WERI-Rb-1 (cell line): ENCODE results near the gene VCPKMT.

Experiments
- DNase-seq: peaks from one replicate; pipeline ENCODE4 v3.0.0-alpha.2; 2020
- H3K27ac ChIP-seq: fragments of 250-450 bp; sonication (Bioruptor Pico); 2 replicates; pipeline ENCODE4 v1.5.1; 2020; ENCODE audit warnings: mild to moderate bottlenecking, moderate library complexity
- H3K27me3 ChIP-seq: fragments of 250-450 bp; sonication (Bioruptor Pico); 2 replicates; pipeline ENCODE4 v1.5.1; 2021; ENCODE audit warnings: mild to moderate bottlenecking, low read depth, moderate library complexity; ENCODE audit not compliant: insufficient read depth, severe bottlenecking
- H3K36me3 ChIP-seq: fragments of 250-450 bp; sonication (Bioruptor Pico); 2 replicates; pipeline ENCODE4 v1.5.1; 2020; ENCODE audit warnings: mild to moderate bottlenecking, moderate library complexity
- H3K4me3 ChIP-seq: 2 replicates; pipeline ENCODE4 v1.5.1; 2011; ENCODE audit warnings: low read depth, mild to moderate bottlenecking, control low read depth, low read length
- H3K9me3 ChIP-seq: fragments of 250-450 bp; sonication (Bioruptor Pico); 2 replicates; pipeline ENCODE4 v1.5.1; 2021; ENCODE audit warnings: mild to moderate bottlenecking, moderate library complexity; ENCODE audit not compliant: severe bottlenecking
- CTCF ChIP-seq: IDR thresholded peaks from 2 replicates; pipeline ENCODE4 v1.5.1; 2011; ENCODE audit warnings: low read depth, mild to moderate bottlenecking, control low read depth, inconsistent platforms, low read length

The VCPKMT gene

DNA sequence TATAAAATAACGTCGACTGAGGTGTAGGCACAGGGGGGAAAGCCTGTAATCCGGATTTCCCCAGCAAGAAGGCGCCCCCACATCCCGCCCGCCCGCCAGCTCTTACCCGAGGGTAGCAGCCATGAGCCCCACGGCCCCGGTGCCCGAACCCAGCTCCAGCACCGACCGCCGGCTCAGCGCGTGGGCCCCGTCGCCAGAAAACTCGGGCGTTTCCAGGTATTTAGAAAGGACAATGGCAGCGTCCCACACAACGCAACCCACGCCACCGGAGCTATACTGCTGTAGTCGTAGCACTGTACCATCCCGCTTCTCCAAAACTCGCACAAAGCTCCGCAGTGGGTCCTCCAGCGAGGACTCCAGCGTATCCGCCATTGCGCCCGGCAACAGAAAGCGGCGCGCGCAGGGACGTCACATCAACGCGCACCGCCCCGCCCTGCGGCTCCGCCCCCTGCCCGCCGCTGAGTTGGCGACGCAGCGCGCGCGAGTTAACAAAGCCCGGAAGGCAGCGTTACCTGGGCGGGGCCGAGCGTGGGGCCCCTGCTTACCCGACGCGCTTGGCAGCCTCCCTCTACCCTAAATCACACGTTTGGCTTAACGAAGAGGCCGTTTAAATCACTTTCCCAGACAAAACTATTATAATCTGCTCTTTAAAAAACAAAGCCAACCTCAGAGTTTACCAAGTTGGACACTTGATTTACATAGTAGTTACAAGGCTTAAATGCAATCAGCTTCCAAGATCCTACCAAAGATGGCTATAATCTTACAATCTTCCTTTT, at the start of gene VCPKMT:
Gene VCPKMT (minus strand): TSS at position 392 of the 776 bp plus-strand sequence. CDS start 20 bp downstream, at position 372.
- peak; percentile 94 for DNase-seq
- Histone ChIP-seq H3K27ac (peak within 1 kb of the TSS; percentile 85), H3K9me3 (no peaks in the 10 kb centered on the region), H3K36me3 (peaks cover 47% of the 10 kb centered on the region), H3K27me3 (no peaks in the 10 kb centered on the region), H3K4me3 (peak within 1 kb of the TSS; percentile 91)
- no peak for TF ChIP-seq CTCF

DNA sequence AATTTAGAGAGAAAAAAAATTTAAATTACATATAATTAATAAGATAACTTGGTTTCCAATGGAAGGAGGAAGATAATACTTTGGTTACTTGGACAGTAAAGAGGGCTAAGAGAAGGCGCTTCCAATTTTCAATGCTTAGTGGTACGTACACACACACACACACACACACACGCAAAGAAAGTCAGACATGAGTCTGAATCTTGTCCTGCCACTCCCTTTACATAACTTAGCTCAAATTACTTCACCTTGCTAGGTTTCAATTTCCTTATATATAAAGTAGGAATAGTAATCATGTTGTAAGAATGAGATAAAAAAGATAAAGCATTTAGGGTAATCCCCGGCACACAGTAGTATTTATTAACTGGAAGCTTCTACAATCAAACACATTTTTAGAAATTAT, 39.7 kb upstream of the VCPKMT start:
- no peak for TF ChIP-seq CTCF
- DNase-seq, result no peak
- Histone ChIP-seq H3K4me3 (no peak overlapping the region), H3K9me3 (no peaks in the 10 kb centered on the region), H3K36me3 (peaks cover 38% of the 10 kb centered on the region), H3K27me3 (no peaks in the 10 kb centered on the region), H3K27ac (no peak overlapping the region)

- Histone ChIP-seq H3K4me3 (no peak overlapping the region), H3K36me3 (peaks cover 22% of the 10 kb centered on the region), H3K27me3 (no peaks in the 10 kb centered on the region), H3K9me3 (no peaks in the 10 kb centered on the region), H3K27ac (no peak overlapping the region)
- no peak for TF ChIP-seq CTCF
- no peak for DNase-seq
These were observed 32.4 kb upstream of the VCPKMT start for GRCh38 chr14:50148799-50149198.

DNA sequence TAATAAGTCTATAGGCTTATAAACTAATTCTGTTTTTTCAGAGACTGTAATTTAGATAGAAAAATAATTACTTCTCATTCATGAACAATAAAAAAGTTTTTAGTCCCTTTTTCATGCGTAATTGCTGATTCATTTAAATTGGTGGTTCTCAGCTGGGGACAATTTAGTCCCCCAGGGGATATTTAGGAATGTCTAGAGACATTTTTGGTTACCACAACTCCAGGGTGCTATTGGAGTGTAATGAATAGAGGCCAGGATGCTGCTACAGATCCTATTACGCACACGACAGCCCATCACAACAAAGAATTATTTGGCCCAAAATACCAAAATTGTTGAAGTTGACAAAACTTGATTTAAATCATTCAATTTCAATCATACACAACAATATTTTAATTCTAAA, 22.8 kb upstream of the VCPKMT start:
- TF ChIP-seq CTCF, result no peak
- H3K27ac ChIP-seq, result no peak overlapping the region
- no peak for DNase-seq
- H3K27me3 ChIP-seq, result no peaks in the 10 kb centered on the region
- peaks cover 13% of the 10 kb centered on the region for H3K36me3 ChIP-seq
- H3K4me3 ChIP-seq, result no peak overlapping the region
- H3K9me3 ChIP-seq, result no peaks in the 10 kb centered on the region

DNA sequence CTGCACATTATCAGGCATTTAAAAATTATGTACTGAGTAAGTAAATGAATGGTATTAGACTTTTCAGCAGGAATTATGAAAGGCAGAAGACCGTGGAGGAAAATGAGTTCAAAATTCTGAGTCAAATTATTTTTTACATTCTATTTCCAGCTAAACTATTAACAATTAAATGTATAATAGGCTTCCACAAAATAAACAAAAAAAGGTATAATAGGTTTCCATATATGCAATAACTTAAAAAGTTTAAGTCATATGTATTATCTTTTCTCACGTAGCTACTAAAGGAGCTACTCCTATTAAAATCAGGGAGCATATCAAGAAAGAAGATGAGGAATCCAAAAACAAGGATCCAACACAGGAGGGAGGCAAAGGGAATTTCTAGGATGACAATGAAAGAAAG, 11.4 kb upstream of the VCPKMT start:
- DNase-seq, result no peak
- H3K9me3 ChIP-seq, result no peaks in the 10 kb centered on the region
- peaks cover 50% of the 10 kb centered on the region for H3K36me3 ChIP-seq
- H3K27ac ChIP-seq, result no peak overlapping the region
- no peak overlapping the region for H3K4me3 ChIP-seq
- no peaks in the 10 kb centered on the region for H3K27me3 ChIP-seq
- TF ChIP-seq CTCF, result no peak

GRCh38 chr14:50123062-50123461, 6.7 kb upstream of the VCPKMT start:
- TF ChIP-seq CTCF, result no peak

More at GRCh38 chr14:50123062-50123461, 6.7 kb upstream of the VCPKMT start:
- Histone ChIP-seq H3K27ac (no peak overlapping the region), H3K4me3 (no peak overlapping the region), H3K27me3 (no peaks in the 10 kb centered on the region), H3K36me3 (peaks cover 22% of the 10 kb centered on the region), H3K9me3 (no peaks in the 10 kb centered on the region)
- no peak for DNase-seq
